Measurements from ENCODE around the gene DEFB113.

DEFB113 gene

DNA sequence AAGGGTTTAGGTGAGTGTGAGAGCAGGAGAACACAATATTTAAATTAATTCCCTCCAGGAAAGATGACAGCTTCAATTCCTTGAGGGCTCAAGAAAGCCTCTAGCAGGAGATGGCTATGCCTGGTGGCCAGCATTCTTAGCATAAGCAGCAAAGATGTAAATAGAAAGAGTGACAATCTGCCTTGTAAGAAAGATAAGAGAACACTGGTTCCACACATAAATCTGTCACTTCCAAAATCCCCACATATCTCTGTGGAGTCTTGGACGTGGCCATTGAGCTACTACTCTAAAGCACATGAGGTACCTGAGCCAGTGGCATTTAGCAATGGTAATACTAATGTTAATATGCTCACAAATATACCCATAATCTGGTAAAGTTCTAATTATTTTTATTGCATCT, 34.7 kb downstream of the DEFB113 start:
- DNase-seq, result no peak

DNA sequence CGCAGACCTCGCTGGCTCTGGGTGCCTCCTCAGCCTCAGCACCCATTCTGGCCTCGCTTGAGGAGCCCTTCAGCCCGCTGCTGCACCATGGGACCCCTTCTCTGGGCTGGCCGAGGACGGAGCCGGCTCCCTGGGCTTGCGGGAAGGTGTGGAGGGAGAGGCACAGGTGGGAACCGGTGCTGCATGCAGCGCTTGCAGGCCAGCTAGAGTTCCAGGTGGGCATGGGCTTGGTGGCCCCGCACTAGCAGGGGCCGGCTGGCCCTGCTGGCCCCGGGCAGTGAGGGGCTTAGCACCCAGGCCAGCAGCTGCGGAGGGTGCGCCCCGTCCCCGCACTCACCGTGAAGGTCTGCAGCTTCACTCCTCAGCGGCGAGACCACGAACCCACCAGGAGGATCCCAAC, 35.9 kb downstream of the DEFB113 start:
- no peak for DNase-seq

DNA sequence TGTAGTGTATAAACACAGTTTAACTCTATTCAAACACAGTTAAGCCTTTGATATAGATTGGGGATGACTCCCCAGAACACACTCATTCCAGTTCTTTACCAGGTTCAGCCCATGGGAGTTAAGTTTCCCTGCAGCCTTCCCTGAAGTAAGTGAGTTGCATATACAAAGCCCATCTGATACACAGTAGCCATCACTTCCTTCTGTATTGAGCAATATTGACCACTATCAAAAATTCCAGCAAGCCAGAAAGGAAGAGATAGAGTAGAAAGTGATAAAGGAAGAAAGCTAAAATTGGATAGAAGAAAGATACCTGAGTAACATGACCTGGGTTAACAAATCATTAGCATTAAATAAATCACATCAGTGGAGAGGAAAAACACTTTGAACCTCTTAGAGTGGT, 40.1 kb downstream of the DEFB113 start:
- no peak for DNase-seq

DNA sequence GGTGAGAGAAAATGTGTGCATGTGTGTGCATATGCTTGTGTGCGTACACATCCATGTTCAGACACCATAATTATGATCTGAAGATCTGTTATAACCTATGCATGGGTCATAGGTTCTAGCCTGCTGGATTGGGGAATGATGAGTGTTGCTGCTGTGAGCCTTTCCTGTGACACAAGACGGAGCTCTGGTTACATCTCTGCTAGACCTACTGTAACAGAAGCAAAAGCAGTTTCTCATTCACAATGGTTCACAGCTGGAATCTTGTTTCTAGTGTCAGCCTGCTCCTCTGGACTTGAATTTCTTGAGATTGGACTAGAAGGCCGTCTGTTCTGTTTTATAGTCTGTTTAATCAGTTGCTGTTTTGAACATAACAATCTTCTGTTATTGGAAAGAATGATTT, 45.6 kb downstream of the DEFB113 start:
- no peak for DNase-seq

DNA sequence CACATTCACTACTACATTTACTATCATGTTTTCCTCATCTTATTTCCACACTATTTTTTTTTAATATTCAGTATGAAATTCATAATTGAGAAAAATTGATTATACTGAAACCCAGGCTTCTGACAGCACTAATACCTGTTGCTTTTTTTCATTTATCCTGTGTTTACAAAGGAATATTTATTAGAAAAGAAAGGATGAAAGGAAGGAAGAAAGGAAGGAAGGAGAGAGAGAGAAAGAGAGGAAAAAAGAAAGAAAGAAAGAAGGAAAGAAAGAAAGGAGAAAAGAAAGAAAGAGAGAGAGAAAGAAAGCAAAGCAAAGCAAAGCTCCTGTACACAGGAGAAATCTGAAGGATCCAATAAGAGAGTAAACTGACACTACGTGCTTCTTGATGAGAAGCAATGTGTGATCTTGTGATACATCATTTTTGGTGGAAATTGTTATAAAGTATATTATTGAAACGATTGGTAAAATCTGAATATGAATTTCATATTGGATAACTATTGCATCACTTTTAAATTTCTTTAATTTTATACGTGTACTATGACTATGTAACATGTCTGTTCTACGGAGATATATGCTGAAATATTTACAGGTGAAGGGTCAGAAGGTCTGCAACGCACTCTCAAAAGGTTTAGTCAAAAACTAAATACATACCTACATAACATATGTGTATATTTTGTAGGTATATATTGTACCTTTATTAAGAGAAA, 49.3 kb downstream of the DEFB113 start:
- DNase-seq, result no peak

DNA sequence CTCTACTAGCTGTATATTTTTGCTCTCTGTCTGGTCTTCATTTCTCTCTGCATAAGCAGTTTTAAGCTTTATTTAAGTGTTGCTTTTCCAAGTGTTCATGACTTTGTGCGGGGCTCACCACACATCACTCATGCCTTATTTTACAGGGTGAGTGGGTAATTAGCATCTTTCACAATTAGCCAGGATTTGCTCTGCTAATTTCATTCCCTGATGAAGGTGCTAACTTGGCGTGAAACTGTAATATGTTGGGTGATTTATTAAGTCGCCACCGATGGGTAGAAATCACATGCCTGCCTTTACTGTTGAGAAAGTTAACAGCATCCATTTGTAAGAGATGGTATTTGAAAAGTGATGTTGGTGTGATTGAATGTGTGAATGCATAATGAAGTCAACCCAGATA, 50.2 kb downstream of the DEFB113 start:
- DNase-seq, result no peak

DNA sequence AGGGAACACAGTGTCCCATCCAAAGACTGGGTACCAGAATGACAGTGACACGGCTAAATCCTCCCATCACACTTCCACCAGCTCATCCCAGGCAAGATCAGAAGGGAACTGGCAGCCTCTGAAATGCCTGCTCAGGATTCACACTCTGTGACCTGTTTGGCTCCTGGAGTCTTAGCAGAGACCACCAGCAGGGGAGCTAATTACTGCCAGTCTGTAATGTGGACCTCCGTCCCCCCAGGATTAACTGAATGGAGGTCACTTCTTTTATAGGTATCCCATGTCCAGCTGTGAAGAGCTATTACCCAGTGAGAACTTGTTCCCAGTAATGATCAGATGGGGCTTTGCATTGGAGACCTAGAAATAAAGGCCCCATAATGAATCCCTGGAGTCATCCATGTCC, 50.6 kb downstream of the DEFB113 start:
- DNase-seq, result no peak

Measured in NCI-H524 treated with DMSO at 0.1 percent for 48 hours (cell line).